HepG2 (cell line): ENCODE data around the gene TBL2. TPM values are rescaled to one million over a fixed set of nuclear protein-coding genes. Genes with fewer than 3 reads are reported as not detected.

Experiments
- ATAC-seq: fragments of 200-7000 bp; cut with Tn5 transposase; 3 replicates; pipeline ENCODE4 v1.9.1; 2020; ENCODE audit warnings: mild to moderate bottlenecking, moderate library complexity
- BruUV-seq: library from RNA; stranded (reverse); fragments of 400-500 nt; replicated peaks from 2 replicates; lab custom pipeline; 2021; lab: Mats Ljungman, UMichigan
- CTCF ChIA-PET: fragments of 300-600 bp; formaldehyde crosslinking; extraction: SDS; loops from one replicate; lab custom pipeline; 2021; ENCODE audit warnings: low total read pairs, inconsistent platforms, low intra/inter-chr PET ratio; lab: Yijun Ruan, JAX
- POLR2A ChIA-PET: fragments of 350-600 bp; sonication (Branson Sonifier 250); formaldehyde crosslinking; loops from one replicate; lab custom pipeline; 2020; ENCODE audit warnings: antibody characterized with exemption, inconsistent platforms; lab: Yijun Ruan, JAX
- DNase-seq: peaks from one replicate; pipeline ENCODE4 v3.0.0-alpha.2; 2015; ENCODE audit warnings: low spot score
- FAIRE-seq: peaks from 3 replicates; lab custom pipeline; 2011; peaks lifted over from hg19 to GRCh38; lab: Jason Lieb, UNC
- H2AFZ ChIP-seq: one replicate; pipeline ENCODE4 v1.6.1; 2011; ENCODE audit warnings: low read length, inconsistent platforms
- H3K27ac ChIP-seq: fragments of 300-600 bp; 3 replicates; pipeline ENCODE4 v1.8.0; 2011; ENCODE audit warnings: mixed run types, mild to moderate bottlenecking, mixed read lengths, low read length, inconsistent platforms; ENCODE audit not compliant: insufficient read depth; ENCODE audit errors: extremely low read length
- H3K27me3 ChIP-seq, 2 experiments: fragments of 200-600 bp in 1 of 2; 2 replicates in 1 of 2; 3 replicates in 1 of 2; pipeline versions ENCODE4 v1.6.0 to v1.8.0; 2011; ENCODE audit warnings: low read length in 2 of 2, mild to moderate bottlenecking in 2 of 2, moderate library complexity in 2 of 2, inconsistent platforms in 1 of 2; ENCODE audit not compliant: insufficient read depth in 2 of 2, control insufficient read depth in 1 of 2
- H3K36me3 ChIP-seq, 2 experiments: fragments of 200-600 bp in 1 of 2; replicated peaks in 1 of 2; 2 replicates in 1 of 2; 3 replicates in 1 of 2; pipeline versions ENCODE4 v1.5.1 to v1.8.0; 2011; ENCODE audit warnings: low read length in 2 of 2, inconsistent platforms in 1 of 2; ENCODE audit not compliant: insufficient read depth in 2 of 2, control insufficient read depth in 1 of 2
- H3K4me1 ChIP-seq: 2 replicates; pipeline ENCODE4 v1.5.1; 2012; ENCODE audit warnings: low read length, inconsistent platforms; ENCODE audit not compliant: insufficient read depth
- H3K4me2 ChIP-seq: 2 replicates; pipeline ENCODE4 v1.6.0; 2011; ENCODE audit warnings: low read depth, low read length, inconsistent platforms
- H3K4me3 ChIP-seq, 3 experiments: fragments of 200-600 bp in 1 of 3; sonication (generic), shearing (Covaris generic) in 1 of 3; replicated peaks in 1 of 3; 2 replicates each; pipeline ENCODE4 v1.5.1; 2011 to 2016; ENCODE audit warnings: low read length in 3 of 3, inconsistent platforms in 2 of 3, low read depth in 2 of 3, mild to moderate bottlenecking in 2 of 3, control low read depth in 1 of 3, mixed read lengths in 1 of 3; ENCODE audit not compliant: insufficient read depth in 1 of 3
- H3K79me2 ChIP-seq: one replicate; pipeline ENCODE4 v1.6.1; 2011; ENCODE audit warnings: low read length, inconsistent platforms; ENCODE audit not compliant: insufficient read depth
- H3K9ac ChIP-seq: 2 replicates; pipeline ENCODE4 v1.6.0; 2011; ENCODE audit warnings: mild to moderate bottlenecking, low read depth, low read length, inconsistent platforms; ENCODE audit not compliant: insufficient read depth
- H3K9me3 ChIP-seq: 2 replicates; pipeline ENCODE4 v1.5.1; 2012; ENCODE audit warnings: mild to moderate bottlenecking, low read length
- H4K20me1 ChIP-seq: 2 replicates; pipeline ENCODE4 v1.6.0; 2011; ENCODE audit warnings: inconsistent platforms, mild to moderate bottlenecking, low read length, moderate library complexity; ENCODE audit not compliant: insufficient read depth
- AFF4 ChIP-seq: sonication (generic); formaldehyde crosslinking; IDR thresholded peaks from 2 replicates; pipeline ENCODE4 v1.4.0; 2020; ENCODE audit warnings: missing genetic modification reagents
- HIC2 ChIP-seq: sonication (generic); formaldehyde crosslinking; IDR thresholded peaks from 2 replicates; pipeline ENCODE4 v1.9.0; 2022; ENCODE audit warnings: low read depth, missing genetic modification reagents
- MZF1 ChIP-seq: sonication (generic); formaldehyde crosslinking; IDR thresholded peaks from 2 replicates; pipeline ENCODE4 v1.8.1; 2023; ENCODE audit warnings: mild to moderate bottlenecking, missing genetic modification reagents, borderline replicate concordance
- RBM22 ChIP-seq: fragments of 200-400 bp; formaldehyde crosslinking; optimal IDR thresholded peaks from 2 replicates; pipeline ENCODE3; 2017; ENCODE audit warnings: mild to moderate bottlenecking, low read length, moderate library complexity
- ZNF121 ChIP-seq: sonication (generic); formaldehyde crosslinking; IDR thresholded peaks from 2 replicates; pipeline ENCODE4 v1.5.0; 2020; ENCODE audit warnings: mild to moderate bottlenecking, missing genetic modification reagents
- ZNF770 ChIP-seq: sonication (generic); formaldehyde crosslinking; IDR thresholded peaks from 2 replicates; pipeline ENCODE4 v1.5.0; 2020; ENCODE audit warnings: mild to moderate bottlenecking, missing genetic modification reagents
- WGBS: methylation state at CpG from one replicate; pipeline ENCODE4 v1.1.6; 2017; ENCODE audit warnings: low lambda C conversion rate; 5-methylcytosine and 5-hydroxymethylcytosine counted together
- in situ Hi-C: cut with HindIII; loops from 2 replicates; pipeline ENCODE4 v1.10.0; 2017; ENCODE audit warnings: low pct_unique_long_range_greater_than_20kb; ENCODE audit not compliant: extremely low pct_ligation_motif_present
- intact Hi-C: fragments of 100-400 bp; cut with micrococcal nuclease; formaldehyde crosslinking; loops from one replicate; pipeline ENCODE4 v1.10.0; 2022; ENCODE audit not compliant: unreplicated experiment
- polyA plus RNA-seq, 8 experiments: library from polyadenylated mRNA; depleted of rRNA in 3 of 8; stranded (reverse) in 7 of 8; unstranded in 1 of 8; fragments of >200 nt; fragmentation: Illumina TruSeq in 4 of 8; extraction: Trizol in 4 of 8; gene quantifications; 2 replicates each; pipeline versions ENCODE4 v1.2.1 to v1.2.3, GENCODE V29; 2011 to 2016; ENCODE audit warnings: low read depth in 4 of 8, missing spikeins in 1 of 8, mixed read lengths in 1 of 8; ENCODE audit not compliant: insufficient read depth in 1 of 8
- total RNA-seq, 5 experiments: library from RNA; depleted of rRNA; stranded (reverse); fragments of >200 nt; fragmentation: Illumina TruSeq; extraction: Trizol; gene quantifications; 2 replicates each; pipeline ENCODE4 v1.2.3, GENCODE V29; 2016; ENCODE audit warnings: low read depth in 1 of 5

TBL2 gene
- total and polyA plus RNA-seq, 2 of the 13 experiments (the other 11 are each of a cell fraction or from before 2014, with no cell fraction given), result 43.4 to 47.2 TPM

DNA sequence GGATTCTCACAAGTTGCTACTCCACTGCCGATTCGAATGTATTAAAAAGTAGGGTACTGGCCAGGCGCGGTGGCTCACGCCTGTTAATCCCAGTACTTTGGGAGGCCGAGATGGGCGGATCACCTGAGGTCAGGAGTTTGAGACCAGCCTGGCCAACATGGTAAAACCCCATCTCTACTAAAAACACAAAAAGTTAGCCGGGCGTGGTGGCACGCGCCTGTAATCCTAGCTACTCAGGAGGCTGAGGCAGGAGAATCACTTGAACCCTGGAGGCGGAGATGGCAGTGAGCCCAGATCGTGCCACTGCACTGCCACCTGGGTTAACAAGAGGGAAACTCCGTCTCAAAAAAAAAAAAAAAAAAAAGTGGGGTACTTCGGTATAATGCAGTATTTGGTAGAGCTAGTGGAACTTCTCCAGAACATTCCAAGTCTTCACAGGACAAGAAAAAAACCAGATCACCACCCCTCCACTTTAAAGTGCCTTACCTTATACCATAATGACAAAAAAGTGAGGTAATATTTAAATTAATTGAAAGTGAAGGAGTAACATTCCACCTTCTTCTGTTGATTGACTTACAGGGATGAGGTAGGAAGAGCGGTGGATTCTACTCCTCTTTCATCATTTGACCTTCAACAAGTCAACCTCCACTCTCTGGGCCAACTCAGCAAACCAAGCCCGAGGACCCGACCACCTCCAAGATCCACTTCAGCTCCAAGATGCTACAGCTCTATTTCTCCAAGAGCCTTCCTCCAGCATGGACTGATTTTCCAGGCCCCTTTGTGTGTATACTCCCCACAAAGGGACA is 58.3 kb downstream of the TBL2 start (continued):
- TF ChIP-seq AFF4 (CRISPR knock-in tag), result no peak
- no peak for TF ChIP-seq HIC2

GRCh38 chr7:73518470-73518869 is 59.9 kb downstream of the TBL2 start:
- Histone ChIP-seq H3K27ac (no peak overlapping the region), H2AFZ (no peak overlapping the region), H3K4me2 (peak overlapping the region; percentile 87), H3K27me3 (no peaks in the 10 kb centered on the region; a peak in 1 of 5 replicates), H3K79me2 (peaks cover 76% of the 10 kb centered on the region), H4K20me1 (peaks cover 20% of the 10 kb centered on the region), H3K9me3 (no peaks in the 10 kb centered on the region), H3K36me3 (peaks cover 8 to 40% of the 10 kb centered on the region in 2 experiments), H3K4me1 (peaks cover 34% of the 10 kb centered on the region), H3K4me3 (peak overlapping the region in 1 of 3 experiments; percentile 27; a peak in 2 of 6 replicates), H3K9ac (no peak overlapping the region)
- FAIRE-seq (no peak), ATAC-seq (no peak), DNase-seq (no peak)
- intact Hi-C loops, result no loop called here
- no TSS peak for BruUV-seq
- peak; percentile 55; the same call in 1 of the 2 replicates for TF ChIP-seq ZNF770
- no peak for TF ChIP-seq MZF1 (CRISPR knock-in tag)
- peak; percentile 20 for TF ChIP-seq RBM22
- peak; percentile 68 for TF ChIP-seq ZNF121 (CRISPR knock-in tag)
- ChIA-PET POLR2A (no interaction called here), CTCF (no interaction called here)
- 92% methylated on average over 5 of the region's 5 CpGs for WGBS
- in situ Hi-C loops, result no loop called here
